Stimulated activated CD4-positive, alpha-beta T cell treated with anti-CD3 and anti-CD28 coated beads, Interleukin-12 subunit alpha, Interleukin-12 subunit beta, amount 100 ng/mL, for 24 hours (primary cell): Measurements from ENCODE around the gene ANKRD62.
"Not testable (repeated sequence)": the region's sequence is repeated elsewhere in the genome, so short reads cannot be mapped to it uniquely, and the experiment has no call there.

Source experiments
- DNase-seq, 2 experiments: peaks; one replicate each; pipeline ENCODE4 v3.0.0-alpha.2; 2020; ENCODE audit warnings: low read depth in 2 of 2

The ANKRD62 gene

GRCh38 chr18:12065397-12065796 is 28.2 kb upstream of the ANKRD62 start:
- no peak for DNase-seq

- no peak for DNase-seq
Observed at GRCh38 chr18:12066910-12067511, 26.6 kb upstream of the ANKRD62 start.

- no peak for DNase-seq
Observed at GRCh38 chr18:12067671-12068070, 26.0 kb upstream of the ANKRD62 start.

- not testable (repeated sequence) for DNase-seq
Observed at GRCh38 chr18:12068316-12068949, 25.2 kb upstream of the ANKRD62 start.

- DNase-seq = no peak
Observed at GRCh38 chr18:12068950-12069320, 24.7 kb upstream of the ANKRD62 start.

- not testable (repeated sequence) for DNase-seq
Observed at GRCh38 chr18:12071066-12071465, 22.6 kb upstream of the ANKRD62 start.

- no peak for DNase-seq
Observed at GRCh38 chr18:12072996-12073395, 20.6 kb upstream of the ANKRD62 start.

- no peak for DNase-seq
Observed at GRCh38 chr18:12074736-12075135, 18.9 kb upstream of the ANKRD62 start.

- DNase-seq = peak in 1 of 2 experiments; percentile 4
Observed at GRCh38 chr18:12076424-12077140, 17.1 kb upstream of the ANKRD62 start.

GRCh38 chr18:12077994-12078393 is 15.6 kb upstream of the ANKRD62 start:
- DNase-seq = not testable (repeated sequence)

GRCh38 chr18:12079491-12080237 is 14.0 kb upstream of the ANKRD62 start:
- no peak for DNase-seq

- no peak for DNase-seq
Observed at GRCh38 chr18:12085136-12085535, 8.5 kb upstream of the ANKRD62 start.

GRCh38 chr18:12085786-12086185 is 7.9 kb upstream of the ANKRD62 start:
- DNase-seq = no peak

GRCh38 chr18:12086249-12086648 is 7.4 kb upstream of the ANKRD62 start:
- DNase-seq = no peak

- no peak for DNase-seq
Observed at GRCh38 chr18:12086677-12087470, 6.8 kb upstream of the ANKRD62 start.

GRCh38 chr18:12087471-12088025 is 6.1 kb upstream of the ANKRD62 start:
- DNase-seq = no peak

- no peak for DNase-seq
Observed at GRCh38 chr18:12088096-12088495, 5.5 kb upstream of the ANKRD62 start.

- no peak for DNase-seq
Observed at GRCh38 chr18:12088731-12089375, 4.8 kb upstream of the ANKRD62 start.

GRCh38 chr18:12091538-12092141 is 2.0 kb upstream of the ANKRD62 start:
- DNase-seq = no peak
